NT2/D1 (cell line): ENCODE measurements around the gene GLIS1.

ENCODE experiments used
- SUZ12 ChIP-seq: IDR thresholded peaks from 2 replicates; pipeline ENCODE4 v1.6.1; 2011; ENCODE audit not compliant: insufficient read length, insufficient read depth; ENCODE audit errors: extremely low read depth
- YY1 ChIP-seq: IDR thresholded peaks from 2 replicates; pipeline ENCODE4 v1.6.1; 2011; ENCODE audit not compliant: insufficient read length, insufficient read depth
- ZNF274 ChIP-seq: IDR thresholded peaks from 2 replicates; pipeline ENCODE4 v1.6.1; 2011; ENCODE audit warnings: mild to moderate bottlenecking, low read depth, low read length

GRCh38 chr1:53541263-53541625 lies 197.7 kb downstream of the GLIS1 start:
- TF ChIP-seq YY1 (no peak), ZNF274 (no peak), SUZ12 (no peak)
